ENCODE measurements around the gene KRT39. TPM values are rescaled to one million over a fixed set of nuclear protein-coding genes. Genes with fewer than 3 reads are reported as not detected.
A peak's percentile ranks its signal among the peaks of the same experiment; 100 is the strongest.

KRT39 gene
- total and polyA plus RNA-seq, 2 experiments from 2014 or later = not detected

GRCh38 chr17:41015454-41015853 is 48.7 kb upstream of the KRT39 start:
- no peaks in the 10 kb centered on the region for H3K4me1 ChIP-seq (ENCODE audit: insufficient read depth)
- 0 out of 2 replicates have a peak overlapping the region, but pooled peaks have one; percentile 18 for H2AFZ ChIP-seq
- H3K4me2 ChIP-seq = no peak overlapping the region
- ATAC-seq (no peak), DNase-seq (ENCODE audit: low spot score) (no peak)
- no peak for TF ChIP-seq NANOG (IDR thresholded peaks at IDR 0.05; ENCODE audit: borderline replicate concordance)
- TF ChIP-seq ETS1 (IDR thresholded peaks at IDR 0.05) = no peak
- no peak for TF ChIP-seq REST (IDR thresholded peaks at IDR 0.05; ENCODE audit: unreplicated experiment)
- no peak for TF ChIP-seq EZH2phosphoT487 (IDR thresholded peaks at IDR 0.05; ENCODE audit: unreplicated experiment)
- no peak for TF ChIP-seq ZNF114 (CRISPR knock-in tag; IDR thresholded peaks at IDR 0.05)
- no peak for TF ChIP-seq CREB1 (CRISPR knock-in tag; IDR thresholded peaks at IDR 0.05; ENCODE audit: low read depth)
- no peak for TF ChIP-seq ZNF462 (CRISPR knock-in tag; IDR thresholded peaks at IDR 0.05)
- no peak for TF ChIP-seq CTCF (conservative IDR thresholded peaks at IDR 0.05; ENCODE audit: low read depth in 2 of 2)
- no peak for TF ChIP-seq JUNB (IDR thresholded peaks at IDR 0.05; ENCODE audit: unreplicated experiment)
- TF ChIP-seq POLR2AphosphoS5 (IDR thresholded peaks at IDR 0.05; ENCODE audit: low read depth) = no peak
- TF ChIP-seq ZNF331 (CRISPR knock-in tag; IDR thresholded peaks at IDR 0.05; ENCODE audit: low read depth) = no peak
- H3K79me2 ChIP-seq (replicated peaks; ENCODE audit: insufficient read depth) = no peaks in the 10 kb centered on the region
- H3K9me2 ChIP-seq (ENCODE audit: insufficient read depth) = no peaks in the 10 kb centered on the region; the same call in 1 of the 2 replicates
- Mint-ChIP-seq H3K4me3 (no peak overlapping the region), H3K27ac (no peak overlapping the region), H3K27me3 (ENCODE audit: insufficient read depth, low read depth, poor library complexity) (no peaks in the 10 kb centered on the region), H3K4me1 (no peaks in the 10 kb centered on the region), H3K9me3 (no peaks in the 10 kb centered on the region), H3K36me3 (ENCODE audit: low read depth) (no peaks in the 10 kb centered on the region)
- no peaks in the 10 kb centered on the region for H3K36me3 ChIP-seq (ENCODE audit: insufficient read depth)
- H3K27me3 ChIP-seq (ENCODE audit: insufficient read depth) = no peaks in the 10 kb centered on the region
- no peak overlapping the region for H3K4me3 ChIP-seq
- no peak overlapping the region for H3K27ac ChIP-seq (ENCODE audit: low read depth)
- no peaks in the 10 kb centered on the region for H4K20me1 ChIP-seq (replicated peaks; ENCODE audit: insufficient read depth)
- H3F3A ChIP-seq (replicated peaks; ENCODE audit: low read depth) = no peaks in the 10 kb centered on the region

All from GM23338 (cell line).